ENCODE measurements around the gene ARID1A.

The ARID1A gene

DNA sequence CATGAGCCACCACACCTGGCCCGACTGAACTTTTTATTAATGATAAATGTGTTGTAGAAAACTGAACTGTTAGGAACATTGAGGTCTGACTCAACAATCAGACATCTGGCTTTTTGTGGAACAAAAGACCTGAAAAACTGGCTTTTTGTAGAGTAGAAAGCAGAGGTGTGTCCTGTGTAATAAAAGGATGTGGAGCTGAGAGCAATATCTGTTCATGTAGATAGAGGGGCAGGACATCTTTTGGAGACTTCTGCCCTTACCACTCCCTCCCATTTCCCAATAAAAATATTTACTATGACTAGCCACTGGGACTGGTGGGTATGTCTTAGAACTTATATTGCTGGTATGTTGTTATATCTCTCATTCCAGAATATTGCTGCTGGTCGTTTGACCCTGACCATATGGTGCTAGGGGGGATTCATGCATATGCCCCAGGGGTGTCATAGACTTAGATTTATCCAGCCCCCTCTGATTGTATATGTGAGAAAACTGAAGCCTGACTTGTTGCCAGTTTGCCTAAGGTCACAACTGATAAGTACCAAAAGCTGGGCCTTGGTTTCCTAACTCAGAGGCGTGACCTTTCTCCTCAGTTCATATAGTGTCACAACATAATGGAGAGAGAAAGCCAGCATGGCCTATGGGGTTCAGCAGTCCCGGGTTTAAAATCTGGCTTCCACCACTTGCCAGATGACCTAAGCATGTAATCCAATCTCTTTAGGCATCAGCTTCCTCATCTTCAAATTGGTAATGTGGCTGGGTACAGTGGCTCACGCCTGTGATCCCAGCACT lies 58.5 kb downstream of the ARID1A start:
- no peak for TF ChIP-seq POLR2AphosphoS5 (IDR thresholded peaks at IDR 0.05; ENCODE audit: low read depth, low read length)
- no peak for TF ChIP-seq TAF1 (IDR thresholded peaks at IDR 0.05; ENCODE audit: borderline replicate concordance, insufficient read depth, low read length)
- TF ChIP-seq, protein P1, sequence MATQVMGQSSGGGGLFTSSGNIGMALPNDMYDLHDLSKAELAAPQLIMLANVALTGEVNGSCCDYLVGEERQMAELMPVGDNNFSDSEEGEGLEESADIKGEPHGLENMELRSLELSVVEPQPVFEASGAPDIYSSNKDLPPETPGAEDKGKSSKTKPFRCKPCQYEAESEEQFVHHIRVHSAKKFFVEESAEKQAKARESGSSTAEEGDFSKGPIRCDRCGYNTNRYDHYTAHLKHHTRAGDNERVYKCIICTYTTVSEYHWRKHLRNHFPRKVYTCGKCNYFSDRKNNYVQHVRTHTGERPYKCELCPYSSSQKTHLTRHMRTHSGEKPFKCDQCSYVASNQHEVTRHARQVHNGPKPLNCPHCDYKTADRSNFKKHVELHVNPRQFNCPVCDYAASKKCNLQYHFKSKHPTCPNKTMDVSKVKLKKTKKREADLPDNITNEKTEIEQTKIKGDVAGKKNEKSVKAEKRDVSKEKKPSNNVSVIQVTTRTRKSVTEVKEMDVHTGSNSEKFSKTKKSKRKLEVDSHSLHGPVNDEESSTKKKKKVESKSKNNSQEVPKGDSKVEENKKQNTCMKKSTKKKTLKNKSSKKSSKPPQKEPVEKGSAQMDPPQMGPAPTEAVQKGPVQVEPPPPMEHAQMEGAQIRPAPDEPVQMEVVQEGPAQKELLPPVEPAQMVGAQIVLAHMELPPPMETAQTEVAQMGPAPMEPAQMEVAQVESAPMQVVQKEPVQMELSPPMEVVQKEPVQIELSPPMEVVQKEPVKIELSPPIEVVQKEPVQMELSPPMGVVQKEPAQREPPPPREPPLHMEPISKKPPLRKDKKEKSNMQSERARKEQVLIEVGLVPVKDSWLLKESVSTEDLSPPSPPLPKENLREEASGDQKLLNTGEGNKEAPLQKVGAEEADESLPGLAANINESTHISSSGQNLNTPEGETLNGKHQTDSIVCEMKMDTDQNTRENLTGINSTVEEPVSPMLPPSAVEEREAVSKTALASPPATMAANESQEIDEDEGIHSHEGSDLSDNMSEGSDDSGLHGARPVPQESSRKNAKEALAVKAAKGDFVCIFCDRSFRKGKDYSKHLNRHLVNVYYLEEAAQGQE (IDR thresholded peaks at IDR 0.05; ENCODE audit: insufficient read depth in 1 of 2, low read depth in 2 of 2, low read length in 2 of 2) = no peak
- no peak for TF ChIP-seq SIN3A (IDR thresholded peaks at IDR 0.05; ENCODE audit: borderline replicate concordance, insufficient read depth, low read length)
- no peak for TF ChIP-seq FOXP2 (optimal IDR thresholded peaks at IDR 0.05; ENCODE audit: borderline replicate concordance, extremely low read depth, extremely low read length, insufficient read depth)

DNA sequence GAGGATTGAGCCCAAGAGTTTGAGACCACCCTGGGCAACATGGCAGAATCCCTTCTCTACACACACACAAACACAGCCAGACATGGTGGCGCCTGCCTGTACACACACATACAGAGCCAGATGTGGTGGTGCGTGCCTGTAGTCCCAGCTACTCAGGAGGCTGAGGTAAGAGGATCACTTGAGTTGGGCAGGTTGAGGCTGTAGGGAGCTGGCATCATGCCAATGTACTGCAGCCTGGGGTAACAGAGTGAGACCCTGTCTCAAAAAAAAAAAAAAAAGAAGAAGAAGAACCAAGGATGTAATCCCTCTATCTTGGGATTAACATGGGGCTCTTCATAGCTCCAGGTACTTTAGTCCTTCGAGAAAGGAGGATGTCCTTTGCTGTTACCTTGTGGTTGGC lies 62.5 kb downstream of the ARID1A start:
- TF ChIP-seq POLR2AphosphoS5 (IDR thresholded peaks at IDR 0.05; ENCODE audit: low read depth, low read length) = no peak
- TF ChIP-seq, protein P1 (IDR thresholded peaks at IDR 0.05; ENCODE audit: insufficient read depth in 1 of 2, low read depth in 2 of 2, low read length in 2 of 2) = no peak
- TF ChIP-seq TAF1 (IDR thresholded peaks at IDR 0.05; ENCODE audit: borderline replicate concordance, insufficient read depth, low read length) = no peak
- TF ChIP-seq FOXP2 (optimal IDR thresholded peaks at IDR 0.05; ENCODE audit: borderline replicate concordance, extremely low read depth, extremely low read length, insufficient read depth) = no peak

DNA sequence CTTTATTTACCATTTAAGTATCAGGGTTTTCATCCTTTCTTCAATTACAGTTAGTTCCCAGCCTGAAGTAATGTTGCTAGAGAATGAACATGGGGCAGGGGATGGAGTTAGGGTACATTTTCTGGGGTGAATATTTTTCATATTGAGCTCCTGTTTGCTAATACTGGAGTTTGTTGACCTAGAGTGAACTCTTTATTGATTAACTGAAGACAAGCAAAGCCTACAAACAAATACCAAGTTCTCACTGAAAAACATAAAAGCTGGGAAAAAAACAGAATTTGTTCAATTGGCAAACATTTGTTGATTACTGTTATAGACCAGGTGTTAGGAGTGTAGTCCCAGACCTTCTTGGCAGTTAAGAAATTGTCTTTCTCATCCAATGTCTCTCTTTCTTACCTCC lies 63.7 kb downstream of the ARID1A start:
- TF ChIP-seq POLR2AphosphoS5 (IDR thresholded peaks at IDR 0.05; ENCODE audit: low read depth, low read length) = no peak
- no peak for TF ChIP-seq SIN3A (IDR thresholded peaks at IDR 0.05; ENCODE audit: borderline replicate concordance, insufficient read depth, low read length)
- TF ChIP-seq TAF1 (IDR thresholded peaks at IDR 0.05; ENCODE audit: borderline replicate concordance, insufficient read depth, low read length) = no peak
- no peak for TF ChIP-seq FOXP2 (optimal IDR thresholded peaks at IDR 0.05; ENCODE audit: borderline replicate concordance, extremely low read depth, extremely low read length, insufficient read depth)
- TF ChIP-seq, protein P1 (IDR thresholded peaks at IDR 0.05; ENCODE audit: insufficient read depth in 1 of 2, low read depth in 2 of 2, low read length in 2 of 2) = no peak

DNA sequence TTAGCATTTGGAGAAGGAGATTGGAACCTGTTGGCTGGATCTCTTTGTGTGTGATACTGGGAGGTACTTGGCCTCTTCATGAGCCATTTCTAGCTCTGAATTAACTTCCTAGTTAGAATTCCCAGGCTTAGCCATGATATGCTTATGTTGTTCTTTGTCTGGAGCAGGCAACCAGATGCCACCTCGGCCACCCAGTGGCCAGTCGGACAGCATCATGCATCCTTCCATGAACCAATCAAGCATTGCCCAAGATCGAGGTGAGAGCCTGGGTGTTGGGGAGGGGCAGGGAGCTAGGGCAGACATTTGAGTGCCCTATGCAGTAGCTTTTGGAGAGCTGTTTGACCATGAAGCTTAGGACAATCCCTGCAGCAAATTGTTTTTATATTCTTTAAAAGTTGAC lies 65.4 kb downstream of the ARID1A start:
- no peak for TF ChIP-seq TAF1 (IDR thresholded peaks at IDR 0.05; ENCODE audit: borderline replicate concordance, insufficient read depth, low read length)
- TF ChIP-seq, protein P1 (IDR thresholded peaks at IDR 0.05; ENCODE audit: insufficient read depth in 1 of 2, low read depth in 2 of 2, low read length in 2 of 2) = no peak
- no peak for TF ChIP-seq FOXP2 (optimal IDR thresholded peaks at IDR 0.05; ENCODE audit: borderline replicate concordance, extremely low read depth, extremely low read length, insufficient read depth)
- no peak for TF ChIP-seq SIN3A (IDR thresholded peaks at IDR 0.05; ENCODE audit: borderline replicate concordance, insufficient read depth, low read length)

Data from PFSK-1 (cell line).